Esophagus (tissue), 2 donors: ENCODE results near the gene COL10A1. TPM values are rescaled to one million over a fixed set of nuclear protein-coding genes. Genes with fewer than 3 reads are reported as not detected.

Experiments used
- H3K27ac ChIP-seq, 2 donors: one replicate each; pipeline ENCODE4 v1.5.1; 2013; ENCODE audit warnings: low read depth in 2 of 2, mild to moderate bottlenecking in 2 of 2, inconsistent platforms in 1 of 2, low read length in 1 of 2, moderate library complexity in 1 of 2
- H3K27me3 ChIP-seq, 2 donors: one replicate each; pipeline ENCODE4 v1.6.1; 2013; ENCODE audit warnings: low read length in 2 of 2, control low read depth in 1 of 2, mild to moderate bottlenecking in 1 of 2; ENCODE audit not compliant: insufficient read depth in 2 of 2, control insufficient read depth in 1 of 2
- H3K36me3 ChIP-seq, 2 donors: one replicate each; pipeline ENCODE4 v1.6.1; 2013; ENCODE audit warnings: low read length in 1 of 2; ENCODE audit not compliant: control insufficient read depth in 2 of 2, insufficient read depth in 2 of 2
- H3K4me1 ChIP-seq, 2 donors: one replicate each; pipeline ENCODE4 v1.6.1; 2013; ENCODE audit warnings: low read length in 1 of 2; ENCODE audit not compliant: control insufficient read depth in 2 of 2, insufficient read depth in 2 of 2
- H3K4me3 ChIP-seq, 2 donors: one replicate each; pipeline ENCODE4 v1.5.1; 2013; ENCODE audit warnings: low read length in 2 of 2, mild to moderate bottlenecking in 2 of 2, low read depth in 1 of 2, moderate library complexity in 1 of 2
- H3K9me3 ChIP-seq, 2 donors: one replicate each; pipeline ENCODE4 v1.6.1; 2013; ENCODE audit warnings: mild to moderate bottlenecking in 2 of 2, low read depth in 1 of 2, low read length in 1 of 2, moderate library complexity in 1 of 2; ENCODE audit not compliant: control insufficient read depth in 2 of 2, insufficient read depth in 1 of 2
- WGBS, 2 donors: extraction: QIAGEN DNeasy Blood & Tissue Kit; methylation state at CpG; one replicate each; pipeline ENCODE4 v1.1.7; 2013; 5-methylcytosine and 5-hydroxymethylcytosine counted together
- polyA plus RNA-seq, 2 donors: library from polyadenylated mRNA; stranded (reverse); fragments of 200-250 nt; gene quantifications; one replicate each; pipeline ENCODE4 v1.2.3, GENCODE V29; 2013
- donor health status: healthy with polysubstance abuse.
- donor health status: Bipolar disorder and iron deficiency.

The COL10A1 gene
- polyA plus RNA-seq, 2 donors: not detected

GRCh38 chr6:116136373-116136772 lies 10.4 kb upstream of the COL10A1 start:
- 86 to 90% methylated on average over 1 of the region's 1 CpG for WGBS, 2 donors
- Histone ChIP-seq H3K4me3 (no peak overlapping the region), H3K9me3 (no peaks in the 10 kb centered on the region)

GRCh38 chr6:116133453-116133852 lies 7.5 kb upstream of the COL10A1 start:
- Histone ChIP-seq H3K9me3 (no peaks in the 10 kb centered on the region), H3K36me3 (no peaks in the 10 kb centered on the region)
- WGBS, 2 donors: 85 to 86% methylated on average over 3 of the region's 3 CpGs

More at GRCh38 chr6:116136373-116136772, 10.4 kb upstream of the COL10A1 start:
- no peaks in the 10 kb centered on the region for H3K27me3 ChIP-seq
- H3K4me1 ChIP-seq: no peaks in the 10 kb centered on the region
- H3K36me3 ChIP-seq: no peaks in the 10 kb centered on the region
- H3K27ac ChIP-seq: no peak overlapping the region

GRCh38 chr6:116127771-116128493 lies 2.0 kb upstream of the COL10A1 start:
- Histone ChIP-seq H3K27me3 (no peaks in the 10 kb centered on the region), H3K4me1 (no peaks in the 10 kb centered on the region), H3K4me3 (no peak overlapping the region), H3K27ac (no peak overlapping the region), H3K9me3 (no peaks in the 10 kb centered on the region), H3K36me3 (peaks cover 0 to 2% of the 10 kb centered on the region in 2 donors)
- WGBS, 2 donors: 78% methylated on average over 2 of the region's 2 CpGs

More at GRCh38 chr6:116133453-116133852, 7.5 kb upstream of the COL10A1 start:
- no peaks in the 10 kb centered on the region for H3K4me1 ChIP-seq
- no peaks in the 10 kb centered on the region for H3K27me3 ChIP-seq
- H3K4me3 ChIP-seq: no peak overlapping the region
- no peak overlapping the region for H3K27ac ChIP-seq

GRCh38 chr6:116120430-116120829 lies 5.5 kb downstream of the COL10A1 start:
- WGBS, 2 donors: 97% methylated on average over 3 of the region's 3 CpGs
- no peaks in the 10 kb centered on the region for H3K4me1 ChIP-seq

GRCh38 chr6:116118608-116119007 lies 7.3 kb downstream of the COL10A1 start:
- Histone ChIP-seq H3K4me3 (no peak overlapping the region), H3K36me3 (peaks cover 0 to 2% of the 10 kb centered on the region in 2 donors), H3K27me3 (no peaks in the 10 kb centered on the region), H3K4me1 (no peaks in the 10 kb centered on the region), H3K27ac (no peak overlapping the region), H3K9me3 (no peaks in the 10 kb centered on the region)

More at GRCh38 chr6:116120430-116120829, 5.5 kb downstream of the COL10A1 start:
- Histone ChIP-seq H3K27ac (no peak overlapping the region), H3K36me3 (no peaks in the 10 kb centered on the region), H3K9me3 (no peaks in the 10 kb centered on the region), H3K27me3 (no peaks in the 10 kb centered on the region), H3K4me3 (no peak overlapping the region)

- Histone ChIP-seq H3K4me1 (no peaks in the 10 kb centered on the region), H3K27me3 (no peaks in the 10 kb centered on the region), H3K9me3 (no peaks in the 10 kb centered on the region), H3K27ac (no peak overlapping the region), H3K4me3 (no peak overlapping the region), H3K36me3 (peaks cover 2 to 7% of the 10 kb centered on the region in 2 donors)
- 89 to 93% methylated on average over 2 of the region's 2 CpGs for WGBS, 2 donors
These were observed 10.2 kb downstream of the COL10A1 start for GRCh38 chr6:116115781-116116180.

GRCh38 chr6:116113386-116113785 lies 12.5 kb downstream of the COL10A1 start:
- no peaks in the 10 kb centered on the region for H3K27me3 ChIP-seq
- no peaks in the 10 kb centered on the region for H3K4me1 ChIP-seq
- H3K4me3 ChIP-seq: no peak overlapping the region
- WGBS, 2 donors: 95 to 98% methylated on average over 2 of the region's 2 CpGs
- H3K27ac ChIP-seq: no peak overlapping the region
- H3K9me3 ChIP-seq: no peaks in the 10 kb centered on the region
- peaks cover 5 to 12% of the 10 kb centered on the region in 2 donors for H3K36me3 ChIP-seq

GRCh38 chr6:116111552-116112528 lies 14.1 kb downstream of the COL10A1 start:
- no peaks in the 10 kb centered on the region for H3K27me3 ChIP-seq
- peaks cover 5 to 12% of the 10 kb centered on the region in 2 donors for H3K36me3 ChIP-seq
- no peaks in the 10 kb centered on the region for H3K4me1 ChIP-seq
- H3K9me3 ChIP-seq: no peaks in the 10 kb centered on the region
- no peak overlapping the region for H3K27ac ChIP-seq
- H3K4me3 ChIP-seq: no peak overlapping the region
- 73 to 82% methylated on average over 5 of the region's 5 CpGs for WGBS, 2 donors

- Histone ChIP-seq H3K9me3 (no peaks in the 10 kb centered on the region), H3K4me1 (peaks cover 0 to 2% of the 10 kb centered on the region in 2 donors), H3K4me3 (no peak overlapping the region), H3K27me3 (no peaks in the 10 kb centered on the region), H3K36me3 (peaks cover 5 to 12% of the 10 kb centered on the region in 2 donors), H3K27ac (no peak overlapping the region)
- 35 to 55% methylated on average over 1 of the region's 1 CpG for WGBS, 2 donors
These were observed 17.1 kb downstream of the COL10A1 start for GRCh38 chr6:116108836-116109235.
